Erythroblast (primary cell): ENCODE results near the gene ITSN1.

ENCODE experiments used
- GATA1 ChIP-seq: IDR thresholded peaks from 2 replicates; pipeline ENCODE4 v1.6.1; 2011; ENCODE audit warnings: low read depth, mild to moderate bottlenecking, control low read depth, low read length, moderate library complexity
- POLR2A ChIP-seq: IDR thresholded peaks from 2 replicates; pipeline ENCODE4 v1.6.1; 2011; ENCODE audit warnings: mild to moderate bottlenecking, low read length

DNA sequence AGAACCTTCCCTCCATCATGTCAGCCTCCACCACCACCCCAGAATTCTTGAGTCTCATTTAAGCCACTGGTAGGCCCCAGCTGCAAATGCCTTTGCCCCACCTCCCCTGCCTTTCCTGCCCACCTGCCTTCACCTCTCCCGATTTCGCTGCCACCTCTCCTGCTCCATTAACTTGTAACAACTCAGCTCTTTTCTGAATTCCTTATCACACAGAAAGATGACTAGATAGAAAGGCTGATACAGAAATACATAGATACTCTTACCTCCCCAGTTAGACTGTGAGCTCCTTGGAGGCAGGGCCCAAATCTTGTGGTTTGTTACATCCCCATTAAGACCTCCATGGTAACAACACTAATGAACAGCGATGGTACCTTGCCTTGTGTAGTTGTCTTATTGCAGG, 203.8 kb downstream of the ITSN1 start:
- no peak for TF ChIP-seq GATA1
- TF ChIP-seq POLR2A, result no peak
